Uterus (tissue), 4 donors: ENCODE results near the gene HSFX3. TPM values are rescaled to one million over a fixed set of nuclear protein-coding genes. Genes with fewer than 3 reads are reported as not detected.
"Not testable (repeated sequence)": the region's sequence is repeated elsewhere in the genome, so short reads cannot be mapped to it uniquely, and the experiment has no call there.

ENCODE experiments used
- DNase-seq, 2 donors: peaks; one replicate each; pipeline ENCODE4 v3.0.0-alpha.2; 2019 to 2020
- H3K27ac ChIP-seq, 2 donors: fragments of 200-600 bp; sonication (generic); 1 replicate in 1 of 2; 2 replicates in 1 of 2; pipeline ENCODE4 v1.5.1; 2016 to 2018
- H3K27me3 ChIP-seq, 2 donors: fragments of 200-600 bp; sonication (generic); one replicate each; pipeline ENCODE4 v1.5.1; 2018 to 2019; ENCODE audit warnings: control low read depth in 1 of 2
- H3K36me3 ChIP-seq, 2 donors: fragments of 200-600 bp; sonication (generic); one replicate each; pipeline ENCODE4 v1.5.1; 2019; ENCODE audit warnings: control low read depth in 1 of 2
- H3K4me1 ChIP-seq, 2 donors: fragments of 200-600 bp; sonication (generic); one replicate each; pipeline ENCODE4 v1.5.1; 2018 to 2019; ENCODE audit warnings: control low read depth in 1 of 2
- H3K4me3 ChIP-seq, 2 donors: fragments of 200-600 bp; sonication (generic); 1 replicate in 1 of 2; 2 replicates in 1 of 2; pipeline ENCODE4 v1.5.1; 2018 to 2019; ENCODE audit warnings: mild to moderate bottlenecking in 1 of 2
- H3K9me3 ChIP-seq, 2 donors: fragments of 200-600 bp; sonication (generic); one replicate each; pipeline ENCODE4 v1.5.1; 2019; ENCODE audit warnings: control low read depth in 1 of 2
- CTCF ChIP-seq, 4 experiments: fragments of 200-600 bp in 2 of 4; fragments of 450-650 bp in 2 of 4; sonication (generic) in 2 of 4; IDR thresholded peaks; one replicate each; pipeline ENCODE4 v1.5.1; 2016 to 2019; ENCODE audit warnings: antibody characterized with exemption in 4 of 4, mild to moderate bottlenecking in 2 of 4, moderate library complexity in 1 of 4
- POLR2A ChIP-seq, 2 donors: fragments of 450-650 bp; IDR thresholded peaks; one replicate each; pipeline ENCODE4 v1.6.1; 2016; ENCODE audit warnings: antibody characterized with exemption in 2 of 2, mild to moderate bottlenecking in 1 of 2, moderate library complexity in 1 of 2
- intact Hi-C: fragments of 100-400 bp; cut with DNase I; formaldehyde crosslinking; loops from one replicate; pipeline ENCODE4 v1.15.1; 2023; ENCODE audit warnings: low total_unique reads
- total RNA-seq, 4 donors: library from RNA; depleted of rRNA in 3 of 4; stranded (reverse); fragments of >200 nt in 3 of 4; gene quantifications; one replicate each; pipeline versions ENCODE4 v1.1.0 to v1.2.4, GENCODE V29; 2014 to 2023
- donor health status: DM: yes; HTN: yes; CAD: no.

HSFX3 gene
- total RNA-seq, 4 donors from 2014 or later = not detected

GRCh38 chrX:149563359-149563758 is 13.6 kb upstream of the HSFX3 start:
- no peak for DNase-seq
- TF ChIP-seq CTCF (IDR thresholded peaks at IDR 0.05) (no peak), POLR2A (IDR thresholded peaks at IDR 0.05) (no peak)
- Histone ChIP-seq H3K4me1 (no peaks in the 10 kb centered on the region), H3K27ac (no peak overlapping the region), H3K36me3 (no peaks in the 10 kb centered on the region), H3K27me3 (no peaks in the 10 kb centered on the region), H3K9me3 (no peaks in the 10 kb centered on the region), H3K4me3 (no peak overlapping the region)
- intact Hi-C loops = no loop called here

GRCh38 chrX:149555251-149555650 is 5.5 kb upstream of the HSFX3 start:
- H3K9me3 ChIP-seq, H3K4me3 ChIP-seq, H3K27me3 ChIP-seq, intact Hi-C loops, H3K4me1 ChIP-seq, DNase-seq, H3K36me3 ChIP-seq, H3K27ac ChIP-seq: not testable (repeated sequence)

GRCh38 chrX:149551939-149552248 is 2.2 kb upstream of the HSFX3 start:
- DNase-seq, H3K36me3 ChIP-seq, H3K4me3 ChIP-seq, intact Hi-C loops, H3K9me3 ChIP-seq, H3K4me1 ChIP-seq, H3K27me3 ChIP-seq, H3K27ac ChIP-seq: not testable (repeated sequence)

- intact Hi-C loops, DNase-seq, H3K9me3 ChIP-seq: not testable (repeated sequence)
These were observed 1.7 kb upstream of the HSFX3 start for GRCh38 chrX:149551245-149551938.

GRCh38 chrX:149550454-149550853 is 730 bp upstream of the HSFX3 start:
- intact Hi-C loops, H3K36me3 ChIP-seq, H3K4me3 ChIP-seq, DNase-seq, H3K27ac ChIP-seq, H3K9me3 ChIP-seq, H3K27me3 ChIP-seq, H3K4me1 ChIP-seq: not testable (repeated sequence)

More at GRCh38 chrX:149551245-149551938, 1.7 kb upstream of the HSFX3 start:
- not testable (repeated sequence) for H3K36me3 ChIP-seq, H3K4me3 ChIP-seq, H3K4me1 ChIP-seq, H3K27ac ChIP-seq, H3K27me3 ChIP-seq

- H3K4me1 ChIP-seq, H3K9me3 ChIP-seq, H3K4me3 ChIP-seq, intact Hi-C loops, H3K27ac ChIP-seq, H3K36me3 ChIP-seq, DNase-seq, H3K27me3 ChIP-seq: not testable (repeated sequence)
These were observed 1.9 kb downstream of the HSFX3 start for GRCh38 chrX:149547782-149548181.

- intact Hi-C loops, H3K9me3 ChIP-seq, H3K4me1 ChIP-seq, H3K36me3 ChIP-seq, H3K4me3 ChIP-seq, DNase-seq, H3K27me3 ChIP-seq, H3K27ac ChIP-seq: not testable (repeated sequence)
These were observed 2.8 kb downstream of the HSFX3 start for GRCh38 chrX:149546962-149547361.

GRCh38 chrX:149545545-149546543 is 3.9 kb downstream of the HSFX3 start:
- H3K9me3 ChIP-seq, H3K27ac ChIP-seq, H3K4me3 ChIP-seq, H3K36me3 ChIP-seq, intact Hi-C loops, DNase-seq, H3K4me1 ChIP-seq, H3K27me3 ChIP-seq: not testable (repeated sequence)
